ENCODE results near the gene GJA1.

The GJA1 gene

GRCh38 chr6:121449331-121449730 lies 13.9 kb downstream of the GJA1 start:
- no peak for TF ChIP-seq CTCF (IDR thresholded peaks at IDR 0.05; ENCODE audit: low read depth, low read length)
- H3K4me3 ChIP-seq (ENCODE audit: low read depth, low read length): no peak overlapping the region

- H3K4me3 ChIP-seq (ENCODE audit: low read depth, low read length): no peak overlapping the region
- TF ChIP-seq CTCF (IDR thresholded peaks at IDR 0.05; ENCODE audit: low read depth, low read length): no peak
These were observed 14.8 kb downstream of the GJA1 start for GRCh38 chr6:121450242-121450641.

GRCh38 chr6:121451250-121451649 lies 15.8 kb downstream of the GJA1 start:
- no peak overlapping the region for H3K4me3 ChIP-seq (ENCODE audit: low read depth, low read length)
- TF ChIP-seq CTCF (IDR thresholded peaks at IDR 0.05; ENCODE audit: low read depth, low read length): no peak

- H3K4me3 ChIP-seq (ENCODE audit: low read depth, low read length): no peak overlapping the region
- TF ChIP-seq CTCF (IDR thresholded peaks at IDR 0.05; ENCODE audit: low read depth, low read length): no peak
These were observed 17.7 kb downstream of the GJA1 start for GRCh38 chr6:121453191-121453590.

GRCh38 chr6:121460170-121460569 lies 24.7 kb downstream of the GJA1 start:
- TF ChIP-seq CTCF (IDR thresholded peaks at IDR 0.05; ENCODE audit: low read depth, low read length): no peak
- no peak overlapping the region for H3K4me3 ChIP-seq (ENCODE audit: low read depth, low read length)

GRCh38 chr6:121463087-121463486 lies 27.6 kb downstream of the GJA1 start:
- H3K4me3 ChIP-seq (ENCODE audit: low read depth, low read length): no peak overlapping the region
- TF ChIP-seq CTCF (IDR thresholded peaks at IDR 0.05; ENCODE audit: low read depth, low read length): no peak

- H3K4me3 ChIP-seq (ENCODE audit: low read depth, low read length): no peak overlapping the region
- TF ChIP-seq CTCF (IDR thresholded peaks at IDR 0.05; ENCODE audit: low read depth, low read length): no peak
These were observed 29.7 kb downstream of the GJA1 start for GRCh38 chr6:121465101-121465500.

Measured in WI38 (cell line).